ENCODE results near the gene GDPD2. TPM values are rescaled to one million over a fixed set of nuclear protein-coding genes. Genes with fewer than 3 reads are reported as not detected.
A peak's percentile ranks its signal among the peaks of the same experiment; 100 is the strongest.

The GDPD2 gene
- total RNA-seq, 1 donor = not detected

- DNase-seq (ENCODE audit: low read depth in 2 of 3, low spot score in 2 of 3) = no peak
Measured at GRCh38 chrX:70437011-70437410, 13.9 kb downstream of the GDPD2 start.

GRCh38 chrX:70437921-70438665 is 15.0 kb downstream of the GDPD2 start:
- no peak for DNase-seq (ENCODE audit: low read depth in 2 of 3, low spot score in 2 of 3)

- DNase-seq (ENCODE audit: low read depth in 2 of 3, low spot score in 2 of 3) = peak in 2 of 3 donors; percentile 37 to 57
Measured at GRCh38 chrX:70439016-70439415, 15.9 kb downstream of the GDPD2 start.

- DNase-seq (ENCODE audit: low read depth in 2 of 3, low spot score in 2 of 3) = no peak
Measured at GRCh38 chrX:70442224-70442623, 19.1 kb downstream of the GDPD2 start.

- no peak for DNase-seq (ENCODE audit: low read depth in 2 of 3, low spot score in 2 of 3)
Measured at GRCh38 chrX:70444326-70444945, 21.3 kb downstream of the GDPD2 start, which contains the start of gene DLG3. Gene DLG3 (plus strand): TSS chrX:70444835. CDS start chrX:70445202, 367 bp downstream.

GRCh38 chrX:70444946-70445656 is 22.0 kb downstream of the GDPD2 start:
- DNase-seq (ENCODE audit: low read depth in 2 of 3, low spot score in 2 of 3) = no peak

- no peak for DNase-seq (ENCODE audit: low read depth in 2 of 3, low spot score in 2 of 3)
Measured at GRCh38 chrX:70445951-70446350, 22.8 kb downstream of the GDPD2 start.

- no peak for DNase-seq (ENCODE audit: low read depth in 2 of 3, low spot score in 2 of 3)
Measured at GRCh38 chrX:70446380-70447350, 23.6 kb downstream of the GDPD2 start.

GRCh38 chrX:70449457-70449966 is 26.4 kb downstream of the GDPD2 start:
- no peak for DNase-seq (ENCODE audit: low read depth in 2 of 3, low spot score in 2 of 3)

GRCh38 chrX:70452143-70452733 is 29.1 kb downstream of the GDPD2 start:
- peak in 1 of 3 donors; percentile 71 for DNase-seq (ENCODE audit: low read depth in 2 of 3, low spot score in 2 of 3)

- no peak for DNase-seq (ENCODE audit: low read depth in 2 of 3, low spot score in 2 of 3)
Measured at GRCh38 chrX:70453024-70453618, 30.0 kb downstream of the GDPD2 start.

- DNase-seq (ENCODE audit: low read depth in 2 of 3, low spot score in 2 of 3) = peak; percentile 41 to 87 (median 72)
Measured at GRCh38 chrX:70454441-70455365, 31.6 kb downstream of the GDPD2 start.

- DNase-seq (ENCODE audit: low read depth in 2 of 3, low spot score in 2 of 3) = no peak
Measured at GRCh38 chrX:70455366-70456202, 32.5 kb downstream of the GDPD2 start.

GRCh38 chrX:70456256-70456655 is 33.1 kb downstream of the GDPD2 start:
- no peak for DNase-seq (ENCODE audit: low read depth in 2 of 3, low spot score in 2 of 3)

- no peak for DNase-seq (ENCODE audit: low read depth in 2 of 3, low spot score in 2 of 3)
Measured at GRCh38 chrX:70461026-70461425, 37.9 kb downstream of the GDPD2 start.

GRCh38 chrX:70464051-70464450 is 40.9 kb downstream of the GDPD2 start:
- no peak for DNase-seq (ENCODE audit: low read depth in 2 of 3, low spot score in 2 of 3)

GRCh38 chrX:70466968-70467367 is 43.9 kb downstream of the GDPD2 start:
- no peak for DNase-seq (ENCODE audit: low read depth in 2 of 3, low spot score in 2 of 3)
